Trophoblast cell (in vitro differentiated cells and primary cell): Measurements from ENCODE around the gene KCNMA1.

ENCODE experiments used
- DNase-seq, 2 donors: peaks; one replicate each; pipeline ENCODE4 v3.0.0-alpha.2; 2016
- H2AFZ ChIP-seq: 2 replicates; pipeline ENCODE4 v1.6.1; 2013; ENCODE audit warnings: low read length, moderate library complexity, mild to moderate bottlenecking; ENCODE audit not compliant: insufficient read depth, poor library complexity
- H2AK5ac ChIP-seq: 2 replicates; pipeline ENCODE4 v1.6.1; 2013; ENCODE audit warnings: mild to moderate bottlenecking, low read length
- H2BK120ac ChIP-seq: 2 replicates; pipeline ENCODE4 v1.6.1; 2013; ENCODE audit warnings: low read length, mild to moderate bottlenecking, moderate library complexity; ENCODE audit not compliant: insufficient read depth, poor library complexity
- H2BK12ac ChIP-seq: 2 replicates; pipeline ENCODE4 v1.6.1; 2013; ENCODE audit warnings: mild to moderate bottlenecking, low read length, moderate library complexity
- H2BK5ac ChIP-seq: 2 replicates; pipeline ENCODE4 v1.6.1; 2013; ENCODE audit warnings: low read length, low read depth, moderate library complexity, mild to moderate bottlenecking; ENCODE audit not compliant: poor library complexity
- H3K14ac ChIP-seq: 2 replicates; pipeline ENCODE4 v1.6.1; 2013; ENCODE audit warnings: mild to moderate bottlenecking, low read length
- H3K18ac ChIP-seq: 2 replicates; pipeline ENCODE4 v1.6.1; 2013; ENCODE audit warnings: mild to moderate bottlenecking, low read length
- H3K23ac ChIP-seq: 2 replicates; pipeline ENCODE4 v1.6.1; 2013; ENCODE audit warnings: low read length
- H3K27ac ChIP-seq: 2 replicates; pipeline ENCODE4 v1.5.1; 2013; ENCODE audit warnings: low read depth, mild to moderate bottlenecking, inconsistent platforms, low read length, moderate library complexity
- H3K27me3 ChIP-seq: 2 replicates; pipeline ENCODE4 v1.6.1; 2013; ENCODE audit warnings: inconsistent platforms, mild to moderate bottlenecking, low read length, moderate library complexity; ENCODE audit not compliant: insufficient read depth
- H3K36me3 ChIP-seq, 2 experiments: 1 replicate in 1 of 2; 2 replicates in 1 of 2; pipeline ENCODE4 v1.6.1; 2013; ENCODE audit warnings: low read length in 2 of 2, mild to moderate bottlenecking in 2 of 2, moderate library complexity in 1 of 2; ENCODE audit not compliant: insufficient read depth in 2 of 2, control insufficient read depth in 1 of 2
- H3K4ac ChIP-seq: 2 replicates; pipeline ENCODE4 v1.6.1; 2013; ENCODE audit warnings: low read depth, mild to moderate bottlenecking, low read length, moderate library complexity
- H3K4me1 ChIP-seq, 2 experiments: 1 replicate in 1 of 2; 2 replicates in 1 of 2; pipeline ENCODE4 v1.6.1; 2013; ENCODE audit warnings: low read length in 2 of 2, mild to moderate bottlenecking in 2 of 2, moderate library complexity in 1 of 2; ENCODE audit not compliant: insufficient read depth in 2 of 2, control insufficient read depth in 1 of 2
- H3K4me2 ChIP-seq: 2 replicates; pipeline ENCODE4 v1.6.1; 2013; ENCODE audit warnings: inconsistent platforms, mild to moderate bottlenecking, low read length, moderate library complexity
- H3K4me3 ChIP-seq: 2 replicates; pipeline ENCODE4 v1.5.1; 2013; ENCODE audit warnings: mild to moderate bottlenecking, low read depth, low read length, inconsistent platforms
- H3K79me1 ChIP-seq: one replicate; pipeline ENCODE4 v1.6.1; 2013; ENCODE audit warnings: low read length
- H3K79me2 ChIP-seq: 2 replicates; pipeline ENCODE4 v1.6.1; 2013; ENCODE audit warnings: low read length, mild to moderate bottlenecking; ENCODE audit not compliant: control insufficient read depth, insufficient read depth, poor library complexity
- H3K9ac ChIP-seq: 2 replicates; pipeline ENCODE4 v1.6.1; 2013; ENCODE audit warnings: mild to moderate bottlenecking, low read length
- H3K9me3 ChIP-seq: 2 replicates; pipeline ENCODE4 v1.6.1; 2013; ENCODE audit warnings: low read depth, mild to moderate bottlenecking, control low read depth, inconsistent platforms, low read length; ENCODE audit not compliant: insufficient read depth
- H4K12ac ChIP-seq: 2 replicates; pipeline ENCODE4 v1.6.1; 2013; ENCODE audit warnings: low read depth, mild to moderate bottlenecking, low read length, moderate library complexity
- H4K8ac ChIP-seq: 2 replicates; pipeline ENCODE4 v1.6.1; 2013; ENCODE audit warnings: low read depth, mild to moderate bottlenecking, low read length, moderate library complexity
- H4K91ac ChIP-seq: one replicate; pipeline ENCODE4 v1.6.1; 2013; ENCODE audit warnings: low read depth, mild to moderate bottlenecking, low read length, moderate library complexity
- WGBS: extraction: QIAGEN DNeasy Blood & Tissue Kit; methylation state at CpG from one replicate; pipeline ENCODE4 v1.1.7; 2013; ENCODE audit warnings: missing lambda C conversion rate; ENCODE audit not compliant: insufficient read length, insufficient coverage; ENCODE audit errors: extremely low coverage; 5-methylcytosine and 5-hydroxymethylcytosine counted together

KCNMA1 gene

DNA sequence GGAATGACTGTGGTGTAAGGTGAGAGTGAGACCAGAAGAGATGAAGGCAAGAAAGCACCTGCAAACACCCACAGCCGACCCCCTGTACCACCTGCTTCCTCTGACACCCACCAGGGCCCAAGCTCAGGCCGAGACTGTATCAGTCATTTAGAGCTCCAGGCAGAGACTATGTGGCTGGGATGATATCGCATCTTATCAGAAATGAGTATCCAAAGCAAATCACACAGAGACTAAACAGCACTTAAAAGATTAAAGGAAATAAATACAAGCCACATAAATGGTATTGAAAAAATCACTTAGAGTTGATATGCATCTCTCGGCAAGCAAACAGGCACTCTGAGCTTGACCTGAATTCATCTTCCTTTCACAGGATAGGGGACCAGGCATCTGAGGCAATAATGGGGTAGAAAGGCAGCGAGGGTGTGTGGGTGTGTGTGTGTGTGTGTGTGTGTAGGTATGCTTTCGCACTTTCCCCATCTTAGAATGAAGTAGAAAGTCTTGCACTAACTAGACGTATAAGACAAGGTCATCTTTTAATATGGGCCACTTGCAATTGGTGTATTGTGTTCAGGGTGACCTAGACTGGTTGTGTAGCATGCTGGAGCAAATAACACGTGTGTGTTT lies 665.9 kb downstream of the KCNMA1 start:
- no peak overlapping the region for H3K18ac ChIP-seq
- H4K8ac ChIP-seq: no peak overlapping the region
- no peak for DNase-seq
- H3K79me1 ChIP-seq: no peaks in the 10 kb centered on the region
- H2BK120ac ChIP-seq: no peak overlapping the region
- H4K12ac ChIP-seq: no peak overlapping the region
- no peak overlapping the region for H3K23ac ChIP-seq
- peaks cover 2% of the 10 kb centered on the region for H3K9me3 ChIP-seq
- H2AK5ac ChIP-seq: no peak overlapping the region
- WGBS: no CpG with 5 or more reads among the region's 8 CpGs
- no peaks in the 10 kb centered on the region for H3K27me3 ChIP-seq
- no peak overlapping the region for H3K14ac ChIP-seq
- H3K9ac ChIP-seq: no peak overlapping the region
- no peak overlapping the region for H4K91ac ChIP-seq
- H3K4ac ChIP-seq: no peak overlapping the region
- H3K79me2 ChIP-seq: no peaks in the 10 kb centered on the region
- H2BK12ac ChIP-seq: no peak overlapping the region
- H3K4me3 ChIP-seq: no peak overlapping the region
- peaks cover 6 to 11% of the 10 kb centered on the region in 2 experiments for H3K36me3 ChIP-seq
- H3K27ac ChIP-seq: no peak overlapping the region
- H2BK5ac ChIP-seq: no peak overlapping the region
- no peaks in the 10 kb centered on the region for H3K4me1 ChIP-seq
- no peak overlapping the region for H3K4me2 ChIP-seq
- H2AFZ ChIP-seq: no peak overlapping the region

GRCh38 chr10:76970711-76971519 lies 666.7 kb downstream of the KCNMA1 start:
- H3K23ac ChIP-seq: no peak overlapping the region
- peaks cover 2% of the 10 kb centered on the region for H3K9me3 ChIP-seq
- no peak for DNase-seq
- no peak overlapping the region for H4K91ac ChIP-seq
- H3K4me2 ChIP-seq: no peak overlapping the region
- no peak overlapping the region for H2AFZ ChIP-seq
- H3K18ac ChIP-seq: no peak overlapping the region
- H3K9ac ChIP-seq: no peak overlapping the region
- no peak overlapping the region for H3K4me3 ChIP-seq
- H3K27me3 ChIP-seq: no peaks in the 10 kb centered on the region
- no peak overlapping the region for H2BK5ac ChIP-seq
- H2BK120ac ChIP-seq: no peak overlapping the region
- H3K27ac ChIP-seq: no peak overlapping the region
- no peaks in the 10 kb centered on the region for H3K79me2 ChIP-seq
- peaks cover 6 to 11% of the 10 kb centered on the region in 2 experiments for H3K36me3 ChIP-seq
- WGBS: no CpG with 5 or more reads among the region's 6 CpGs
- H3K4ac ChIP-seq: no peak overlapping the region
- no peak overlapping the region for H4K8ac ChIP-seq
- no peak overlapping the region for H2BK12ac ChIP-seq
- H3K79me1 ChIP-seq: no peaks in the 10 kb centered on the region
- H4K12ac ChIP-seq: no peak overlapping the region
- H3K14ac ChIP-seq: no peak overlapping the region
- H2AK5ac ChIP-seq: no peak overlapping the region
- no peaks in the 10 kb centered on the region for H3K4me1 ChIP-seq

- no peak overlapping the region for H3K23ac ChIP-seq
- no peak overlapping the region for H3K14ac ChIP-seq
- no peak overlapping the region for H2BK5ac ChIP-seq
- WGBS: no CpG with 5 or more reads among the region's 9 CpGs
- no peak overlapping the region for H3K4me2 ChIP-seq
- H3K4me3 ChIP-seq: no peak overlapping the region
- H3K4ac ChIP-seq: no peak overlapping the region
- no peaks in the 10 kb centered on the region for H3K27me3 ChIP-seq
- no peak overlapping the region for H4K91ac ChIP-seq
- H3K79me1 ChIP-seq: no peaks in the 10 kb centered on the region
- H3K9me3 ChIP-seq: peaks cover 2% of the 10 kb centered on the region
- no peak overlapping the region for H3K27ac ChIP-seq
- DNase-seq: no peak
- no peaks in the 10 kb centered on the region for H3K4me1 ChIP-seq
- H2AFZ ChIP-seq: no peak overlapping the region
- no peaks in the 10 kb centered on the region for H3K79me2 ChIP-seq
- no peak overlapping the region for H4K12ac ChIP-seq
- H4K8ac ChIP-seq: no peak overlapping the region
- no peak overlapping the region for H3K18ac ChIP-seq
- no peak overlapping the region for H2BK12ac ChIP-seq
- peaks cover 6 to 9% of the 10 kb centered on the region in 2 experiments for H3K36me3 ChIP-seq
- no peak overlapping the region for H2AK5ac ChIP-seq
- H2BK120ac ChIP-seq: no peak overlapping the region
- H3K9ac ChIP-seq: no peak overlapping the region
Measured at GRCh38 chr10:76969366-76969948, 668.2 kb downstream of the KCNMA1 start.

DNA sequence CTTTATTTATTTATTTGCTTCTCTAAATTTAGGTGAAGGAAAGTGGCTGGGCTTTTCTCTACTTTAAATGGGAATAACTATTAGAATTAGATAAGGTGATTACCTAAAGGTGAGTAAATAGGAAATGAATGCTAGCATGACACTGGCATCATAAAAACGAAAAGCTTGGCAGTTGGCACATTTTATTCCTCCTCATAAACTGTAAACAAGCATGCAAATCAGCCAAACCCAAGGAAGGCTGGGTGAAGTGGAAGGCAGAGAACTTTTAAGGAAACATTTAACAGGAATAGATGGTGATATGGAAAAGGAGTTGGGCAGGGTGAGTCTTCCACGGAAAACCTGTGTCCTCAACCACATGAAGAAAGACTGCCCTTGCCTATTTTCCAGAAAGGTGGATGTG lies 669.1 kb downstream of the KCNMA1 start:
- no peak overlapping the region for H3K27ac ChIP-seq
- H3K23ac ChIP-seq: no peak overlapping the region
- H3K79me1 ChIP-seq: no peaks in the 10 kb centered on the region
- H3K4me2 ChIP-seq: no peak overlapping the region
- no peak overlapping the region for H2BK12ac ChIP-seq
- H2AK5ac ChIP-seq: no peak overlapping the region
- no peak overlapping the region for H4K8ac ChIP-seq
- DNase-seq: no peak
- peaks cover 6 to 7% of the 10 kb centered on the region in 2 experiments for H3K36me3 ChIP-seq
- H4K12ac ChIP-seq: no peak overlapping the region
- no peak overlapping the region for H2AFZ ChIP-seq
- H3K9me3 ChIP-seq: peaks cover 2% of the 10 kb centered on the region
- H3K4ac ChIP-seq: no peak overlapping the region
- H3K4me3 ChIP-seq: no peak overlapping the region
- H2BK5ac ChIP-seq: no peak overlapping the region
- no CpG with 5 or more reads among the region's 2 CpGs for WGBS
- H2BK120ac ChIP-seq: no peak overlapping the region
- H3K4me1 ChIP-seq: no peaks in the 10 kb centered on the region
- no peak overlapping the region for H3K18ac ChIP-seq
- no peak overlapping the region for H3K9ac ChIP-seq
- H3K27me3 ChIP-seq: no peaks in the 10 kb centered on the region
- H3K14ac ChIP-seq: no peak overlapping the region
- no peaks in the 10 kb centered on the region for H3K79me2 ChIP-seq
- H4K91ac ChIP-seq: no peak overlapping the region
